A673 (cell line): ENCODE measurements around the gene VWF.

ENCODE experiments used
- EZH2 ChIP-seq: fragments of 200-600 bp; sonication (generic); IDR thresholded peaks from 2 replicates; pipeline ENCODE4 v1.6.1; 2017; ENCODE audit warnings: borderline replicate concordance, low read depth, mild to moderate bottlenecking, mixed read lengths, antibody characterized with exemption, low read length; ENCODE audit not compliant: poor library complexity, severe bottlenecking
- TF ChIP-seq, protein P1 (sequence below): fragments of 300-800, 200-600 bp; sonication (generic); conservative IDR thresholded peaks from 2 replicates; pipeline ENCODE4 v1.5.1; 2017; ENCODE audit warnings: low read depth, mild to moderate bottlenecking, antibody characterized with exemption, low read length, moderate library complexity, mixed read lengths

GRCh38 chr12:5924342-5924741 lies 200.1 kb downstream of the VWF start:
- TF ChIP-seq, protein P1, sequence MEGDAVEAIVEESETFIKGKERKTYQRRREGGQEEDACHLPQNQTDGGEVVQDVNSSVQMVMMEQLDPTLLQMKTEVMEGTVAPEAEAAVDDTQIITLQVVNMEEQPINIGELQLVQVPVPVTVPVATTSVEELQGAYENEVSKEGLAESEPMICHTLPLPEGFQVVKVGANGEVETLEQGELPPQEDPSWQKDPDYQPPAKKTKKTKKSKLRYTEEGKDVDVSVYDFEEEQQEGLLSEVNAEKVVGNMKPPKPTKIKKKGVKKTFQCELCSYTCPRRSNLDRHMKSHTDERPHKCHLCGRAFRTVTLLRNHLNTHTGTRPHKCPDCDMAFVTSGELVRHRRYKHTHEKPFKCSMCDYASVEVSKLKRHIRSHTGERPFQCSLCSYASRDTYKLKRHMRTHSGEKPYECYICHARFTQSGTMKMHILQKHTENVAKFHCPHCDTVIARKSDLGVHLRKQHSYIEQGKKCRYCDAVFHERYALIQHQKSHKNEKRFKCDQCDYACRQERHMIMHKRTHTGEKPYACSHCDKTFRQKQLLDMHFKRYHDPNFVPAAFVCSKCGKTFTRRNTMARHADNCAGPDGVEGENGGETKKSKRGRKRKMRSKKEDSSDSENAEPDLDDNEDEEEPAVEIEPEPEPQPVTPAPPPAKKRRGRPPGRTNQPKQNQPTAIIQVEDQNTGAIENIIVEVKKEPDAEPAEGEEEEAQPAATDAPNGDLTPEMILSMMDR = no peak
- no peak for TF ChIP-seq EZH2
